Kidney tubule cell (primary cell): ENCODE measurements around the gene CHRNB4.
"Not testable (repeated sequence)": the region's sequence is repeated elsewhere in the genome, so short reads cannot be mapped to it uniquely, and the experiment has no call there.

Source experiments
- DNase-seq: peaks from one replicate; pipeline ENCODE4 v3.0.0-alpha.2; 2018; ENCODE audit warnings: low spot score

The CHRNB4 gene

GRCh38 chr15:78617516-78617915 is 23.5 kb downstream of the CHRNB4 start:
- DNase-seq, result no peak

GRCh38 chr15:78617076-78617475 is 23.9 kb downstream of the CHRNB4 start:
- no peak for DNase-seq

GRCh38 chr15:78616506-78616905 is 24.5 kb downstream of the CHRNB4 start:
- DNase-seq, result no peak

GRCh38 chr15:78615151-78615589 is 25.8 kb downstream of the CHRNB4 start:
- no peak for DNase-seq

GRCh38 chr15:78614021-78614420 is 27.0 kb downstream of the CHRNB4 start:
- DNase-seq, result no peak

- not testable (repeated sequence) for DNase-seq
These were observed 31.5 kb downstream of the CHRNB4 start for GRCh38 chr15:78609551-78609950.

GRCh38 chr15:78605680-78606079 is 35.3 kb downstream of the CHRNB4 start:
- DNase-seq, result no peak

- no peak for DNase-seq
These were observed 35.8 kb downstream of the CHRNB4 start for GRCh38 chr15:78605201-78605600.

- DNase-seq, result no peak
These were observed 36.6 kb downstream of the CHRNB4 start for GRCh38 chr15:78604420-78604819.

GRCh38 chr15:78603467-78603866 is 37.5 kb downstream of the CHRNB4 start:
- DNase-seq, result no peak

- no peak for DNase-seq
These were observed 41.8 kb downstream of the CHRNB4 start for GRCh38 chr15:78599189-78599588.

- no peak for DNase-seq
These were observed 42.7 kb downstream of the CHRNB4 start for GRCh38 chr15:78598348-78598747.

- DNase-seq, result no peak
These were observed 43.4 kb downstream of the CHRNB4 start for GRCh38 chr15:78597583-78597982.

- no peak for DNase-seq
These were observed 66.1 kb downstream of the CHRNB4 start for GRCh38 chr15:78574944-78575343.
